NCI-H1694 treated with DMSO at 0.1 percent for 48 hours (cell line): ENCODE results near the gene FAM228A.

Source experiments
- DNase-seq: peaks from one replicate; lab custom pipeline; 2025; lab: John Stamatoyannopoulos, UW

The FAM228A gene

GRCh38 chr2:24225499-24226242, 50.8 kb downstream of the FAM228A start:
- DNase-seq, result no peak

- peak; percentile 33 for DNase-seq
Observed at GRCh38 chr2:24228470-24228869, 53.6 kb downstream of the FAM228A start.

DNA sequence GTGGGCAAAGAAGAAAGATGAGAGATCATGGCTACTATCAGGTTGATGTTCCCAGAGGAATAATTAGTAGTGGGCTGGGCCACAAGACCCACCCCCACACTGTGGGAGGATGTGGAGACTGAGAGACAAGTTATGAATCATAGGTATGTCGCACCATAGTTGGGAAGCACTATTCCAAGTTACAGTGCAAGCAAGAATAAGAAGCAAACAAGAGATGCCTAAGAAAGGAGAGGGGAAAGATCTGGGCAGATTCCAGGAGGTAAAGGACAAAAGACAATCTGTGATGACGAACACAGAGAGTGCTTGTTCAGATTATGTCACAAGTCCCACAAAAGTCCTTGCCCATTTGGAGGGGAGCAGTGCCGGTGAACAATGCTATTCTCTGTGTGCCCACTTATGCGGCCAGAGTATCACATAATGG, 56.6 kb downstream of the FAM228A start:
- DNase-seq, result no peak

DNA sequence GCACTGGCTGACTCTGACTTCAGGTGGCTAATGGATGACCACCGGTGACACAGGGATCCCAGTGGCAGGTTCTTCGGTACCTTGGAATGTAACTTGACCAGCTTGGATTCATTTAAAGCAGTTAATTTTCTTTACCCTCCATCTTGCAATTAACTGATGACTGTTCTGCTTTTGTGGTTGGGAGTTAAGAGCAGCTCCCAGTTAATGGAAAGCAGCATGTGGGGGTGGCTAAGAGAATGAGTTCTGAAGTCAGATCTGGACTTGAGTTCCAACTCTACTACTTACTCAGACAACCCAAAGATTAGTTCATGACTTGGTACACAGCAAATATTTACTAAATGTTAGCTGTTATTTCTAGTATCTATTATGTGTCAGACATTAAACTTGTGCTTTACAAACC, 58.5 kb downstream of the FAM228A start:
- DNase-seq, result no peak

- DNase-seq, result no peak
Observed at GRCh38 chr2:24237313-24237712, 62.5 kb downstream of the FAM228A start.

DNA sequence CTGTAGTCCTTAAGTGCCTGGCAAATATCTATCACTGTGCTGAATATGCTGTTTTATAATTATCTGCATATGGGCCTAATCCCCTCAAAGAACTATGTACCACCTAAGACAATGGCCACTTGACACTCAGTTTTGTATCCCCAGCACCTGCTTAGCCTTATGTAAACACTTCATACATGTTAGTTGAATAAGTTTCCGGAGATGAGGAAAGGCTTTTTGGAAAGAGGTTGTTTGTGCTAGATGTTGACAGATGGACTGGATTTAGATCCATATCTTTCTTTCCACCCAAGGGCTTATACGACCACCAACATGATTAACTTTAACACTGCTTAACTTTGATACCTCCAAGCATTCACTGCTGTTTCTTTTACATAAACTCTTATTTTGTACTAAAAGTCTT, 63.3 kb downstream of the FAM228A start:
- no peak for DNase-seq

- no peak for DNase-seq
Observed at GRCh38 chr2:24239553-24239952, 64.7 kb downstream of the FAM228A start.
